Activated B cell treated with CpG ODN at 0.5 μM for 24 hours (primary cell): ENCODE measurements around the gene BCAS3. TPM values are rescaled to one million over a fixed set of nuclear protein-coding genes. Genes with fewer than 3 reads are reported as not detected.

Experiments used
- ATAC-seq: fragments of 200-7000 bp; cut with Tn5 transposase; one replicate; pipeline ENCODE4 v1.10.0; 2021; ENCODE audit warnings: low read depth, mild to moderate bottlenecking, moderate library complexity
- CTCF ChIA-PET: fragments of 350-600 bp; sonication (Branson Sonifier 250); formaldehyde crosslinking; loops from one replicate; lab custom pipeline; 2021; ENCODE audit warnings: antibody characterized with exemption; lab: Charles Lee
- POLR2A ChIA-PET: fragments of 350-600 bp; sonication (Branson Sonifier 250); formaldehyde crosslinking; loops from one replicate; lab custom pipeline; 2021; ENCODE audit warnings: antibody characterized with exemption; lab: Charles Lee
- DNase-seq: peaks from one replicate; pipeline ENCODE4 v3.0.0; 2022
- H3K27ac Mint-ChIP-seq: one replicate; pipeline ENCODE4 v1.8.0; 2020; ENCODE audit warnings: mixed read lengths
- H3K27me3 Mint-ChIP-seq: one replicate; pipeline ENCODE4 v1.8.0; 2021; ENCODE audit warnings: mixed read lengths
- H3K36me3 Mint-ChIP-seq: one replicate; pipeline ENCODE4 v1.8.0; 2021; ENCODE audit warnings: low read depth, mixed read lengths
- H3K4me1 Mint-ChIP-seq: one replicate; pipeline ENCODE4 v1.8.0; 2021; ENCODE audit warnings: mixed read lengths
- H3K4me3 Mint-ChIP-seq: one replicate; pipeline ENCODE4 v1.8.0; 2020; ENCODE audit warnings: mild to moderate bottlenecking, mixed read lengths
- H3K9me3 Mint-ChIP-seq: one replicate; pipeline ENCODE4 v1.8.0; 2020; ENCODE audit warnings: mixed read lengths
- intact Hi-C: fragments of 100-400 bp; cut with micrococcal nuclease; formaldehyde crosslinking; loops from one replicate; pipeline ENCODE4 v1.15.1; 2024
- total RNA-seq: library from RNA; stranded (reverse); gene quantifications from 2 replicates; pipeline ENCODE4 v1.2.3, GENCODE V29; 2022
- TF ChIP-seq, protein P1 (sequence below): fragments of 200-600 bp; IDR thresholded peaks from one replicate; pipeline ENCODE4 v1.8.0; 2022; ENCODE audit warnings: antibody characterized with exemption, mild to moderate bottlenecking

BCAS3 gene
- total RNA-seq, 1 donor from 2014 or later: 37.5 TPM

DNA sequence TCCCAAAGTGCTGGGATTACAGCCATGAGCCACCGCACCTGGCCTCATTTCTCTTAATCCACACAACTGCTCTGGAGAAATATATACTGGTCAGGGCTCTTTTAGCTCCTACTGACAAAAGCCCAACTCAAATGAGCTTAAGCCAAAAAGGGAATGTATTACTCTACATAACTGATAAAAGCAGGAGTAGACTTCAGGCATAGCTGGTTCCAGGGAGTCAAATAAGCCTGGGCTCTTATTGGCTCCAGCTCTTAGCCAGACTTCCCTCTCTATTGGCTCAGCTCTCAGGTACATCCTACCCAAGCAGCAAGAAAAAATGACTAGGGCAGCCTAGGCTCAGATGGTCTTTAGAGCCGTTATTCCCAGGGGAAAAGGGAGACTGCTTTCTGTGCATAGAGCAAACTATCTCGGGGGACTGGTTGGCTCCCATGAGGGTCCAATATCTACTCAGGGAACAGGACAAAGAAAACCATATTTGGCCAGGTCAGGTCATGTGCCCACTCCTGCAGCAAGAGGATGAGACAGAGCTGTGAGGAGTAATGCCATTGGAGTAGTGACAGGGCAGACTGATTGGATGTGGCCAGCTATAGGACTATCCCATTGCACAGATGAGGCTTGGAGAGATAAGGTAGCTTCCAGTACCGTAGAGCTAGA lies 743.2 kb downstream of the BCAS3 start:
- Mint-ChIP-seq H3K36me3 (no peaks in the 10 kb centered on the region), H3K9me3 (no peaks in the 10 kb centered on the region), H3K4me3 (no peak overlapping the region), H3K4me1 (peaks cover 4% of the 10 kb centered on the region), H3K27ac (no peak overlapping the region), H3K27me3 (peaks cover 47% of the 10 kb centered on the region)
- intact Hi-C loops: no loop called here
- ChIA-PET CTCF (no interaction called here), POLR2A (no interaction called here)
- TF ChIP-seq, protein P1, sequence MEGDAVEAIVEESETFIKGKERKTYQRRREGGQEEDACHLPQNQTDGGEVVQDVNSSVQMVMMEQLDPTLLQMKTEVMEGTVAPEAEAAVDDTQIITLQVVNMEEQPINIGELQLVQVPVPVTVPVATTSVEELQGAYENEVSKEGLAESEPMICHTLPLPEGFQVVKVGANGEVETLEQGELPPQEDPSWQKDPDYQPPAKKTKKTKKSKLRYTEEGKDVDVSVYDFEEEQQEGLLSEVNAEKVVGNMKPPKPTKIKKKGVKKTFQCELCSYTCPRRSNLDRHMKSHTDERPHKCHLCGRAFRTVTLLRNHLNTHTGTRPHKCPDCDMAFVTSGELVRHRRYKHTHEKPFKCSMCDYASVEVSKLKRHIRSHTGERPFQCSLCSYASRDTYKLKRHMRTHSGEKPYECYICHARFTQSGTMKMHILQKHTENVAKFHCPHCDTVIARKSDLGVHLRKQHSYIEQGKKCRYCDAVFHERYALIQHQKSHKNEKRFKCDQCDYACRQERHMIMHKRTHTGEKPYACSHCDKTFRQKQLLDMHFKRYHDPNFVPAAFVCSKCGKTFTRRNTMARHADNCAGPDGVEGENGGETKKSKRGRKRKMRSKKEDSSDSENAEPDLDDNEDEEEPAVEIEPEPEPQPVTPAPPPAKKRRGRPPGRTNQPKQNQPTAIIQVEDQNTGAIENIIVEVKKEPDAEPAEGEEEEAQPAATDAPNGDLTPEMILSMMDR: no peak
- DNase-seq: no peak
- ATAC-seq: no peak

DNA sequence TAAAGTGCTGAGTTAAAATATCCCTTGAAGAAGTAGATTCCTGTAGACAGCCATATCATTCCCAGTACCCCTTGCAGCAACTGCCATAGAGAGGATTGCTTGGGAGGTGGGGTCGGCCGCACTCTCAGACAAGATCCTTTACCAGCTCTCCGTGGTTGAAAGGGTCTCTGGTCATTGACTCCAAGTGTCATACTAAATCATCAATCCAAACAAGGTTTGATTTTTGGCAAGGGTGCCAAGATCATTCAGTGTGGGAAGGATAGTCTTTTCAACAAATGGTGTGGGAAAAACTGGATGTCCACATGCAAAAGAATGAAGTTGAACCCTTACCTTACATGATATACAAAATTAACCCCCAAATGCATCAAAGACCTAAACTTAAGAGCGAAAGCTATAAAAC lies 743.8 kb downstream of the BCAS3 start:
- no peak overlapping the region for H3K27ac Mint-ChIP-seq
- H3K9me3 Mint-ChIP-seq: no peaks in the 10 kb centered on the region
- peaks cover 4% of the 10 kb centered on the region for H3K4me1 Mint-ChIP-seq
- TF ChIP-seq, protein P1: no peak
- H3K36me3 Mint-ChIP-seq: no peaks in the 10 kb centered on the region
- POLR2A ChIA-PET: no interaction called here
- peaks cover 47% of the 10 kb centered on the region for H3K27me3 Mint-ChIP-seq
- intact Hi-C loops: no loop called here
- CTCF ChIA-PET: no interaction called here
- no peak overlapping the region for H3K4me3 Mint-ChIP-seq
- ATAC-seq (no peak), DNase-seq (no peak)

DNA sequence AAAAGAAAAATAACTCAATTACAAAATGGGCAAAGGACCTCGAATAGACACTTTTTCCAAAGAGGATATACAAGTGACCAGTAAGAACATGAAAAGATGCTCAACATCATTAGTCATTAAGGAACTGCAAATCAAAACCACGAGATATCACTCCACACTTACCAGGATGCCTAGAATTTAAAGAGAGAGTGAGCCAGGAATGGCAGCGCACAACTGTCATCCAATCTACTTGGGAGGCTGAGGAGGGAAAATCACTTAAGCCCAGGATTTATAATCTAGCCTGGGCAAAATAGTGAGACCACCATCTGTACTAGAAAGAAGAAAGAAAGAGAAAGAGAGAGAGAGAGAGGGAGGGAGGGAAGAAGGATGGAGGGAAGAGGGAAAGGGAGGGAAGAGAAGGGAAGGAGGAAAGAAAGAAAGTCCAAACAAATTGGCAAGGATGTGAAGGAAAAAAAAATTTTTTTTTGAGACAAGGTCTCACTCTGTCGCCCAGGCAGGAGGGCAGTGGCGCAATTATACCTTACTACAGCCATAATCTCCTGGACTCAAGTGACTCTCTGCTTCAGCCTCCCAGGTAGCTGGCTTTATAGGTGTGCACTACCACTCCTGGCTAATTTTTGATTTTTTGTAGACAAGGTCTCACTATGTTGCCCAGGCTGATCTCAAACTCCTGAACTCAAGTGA lies 744.6 kb downstream of the BCAS3 start:
- intact Hi-C loops: no loop called here
- Mint-ChIP-seq H3K4me1 (no peaks in the 10 kb centered on the region), H3K27ac (no peak overlapping the region), H3K27me3 (peaks cover 45% of the 10 kb centered on the region), H3K4me3 (no peak overlapping the region), H3K9me3 (no peaks in the 10 kb centered on the region), H3K36me3 (no peaks in the 10 kb centered on the region)
- no peak for ATAC-seq
- DNase-seq: no peak
- ChIA-PET POLR2A (no interaction called here), CTCF (no interaction called here)
- TF ChIP-seq, protein P1: no peak

DNA sequence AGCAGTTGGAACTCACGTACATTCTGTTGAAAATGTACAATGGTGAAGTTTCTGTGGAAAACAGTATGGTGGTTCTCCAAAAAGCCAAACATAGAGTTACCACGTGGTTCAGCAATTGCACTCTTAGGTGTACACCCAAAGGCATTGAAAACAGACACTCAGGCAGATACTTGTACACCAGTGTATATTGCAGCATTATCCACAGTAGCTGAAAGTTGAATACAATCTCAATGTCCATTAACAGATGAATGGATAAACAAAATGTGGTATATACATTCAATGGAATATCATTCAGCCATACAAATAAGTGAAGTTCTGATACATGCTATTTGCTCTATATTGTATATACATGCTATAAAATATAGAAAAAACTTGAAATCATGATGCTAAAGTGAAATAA lies 745.2 kb downstream of the BCAS3 start:
- peaks cover 45% of the 10 kb centered on the region for H3K27me3 Mint-ChIP-seq
- no peak overlapping the region for H3K27ac Mint-ChIP-seq
- no peaks in the 10 kb centered on the region for H3K36me3 Mint-ChIP-seq
- CTCF ChIA-PET: no interaction called here
- H3K4me1 Mint-ChIP-seq: no peaks in the 10 kb centered on the region
- TF ChIP-seq, protein P1: no peak
- H3K9me3 Mint-ChIP-seq: no peaks in the 10 kb centered on the region
- no peak overlapping the region for H3K4me3 Mint-ChIP-seq
- ATAC-seq (no peak), DNase-seq (no peak)
- POLR2A ChIA-PET: no interaction called here
- intact Hi-C loops: no loop called here

DNA sequence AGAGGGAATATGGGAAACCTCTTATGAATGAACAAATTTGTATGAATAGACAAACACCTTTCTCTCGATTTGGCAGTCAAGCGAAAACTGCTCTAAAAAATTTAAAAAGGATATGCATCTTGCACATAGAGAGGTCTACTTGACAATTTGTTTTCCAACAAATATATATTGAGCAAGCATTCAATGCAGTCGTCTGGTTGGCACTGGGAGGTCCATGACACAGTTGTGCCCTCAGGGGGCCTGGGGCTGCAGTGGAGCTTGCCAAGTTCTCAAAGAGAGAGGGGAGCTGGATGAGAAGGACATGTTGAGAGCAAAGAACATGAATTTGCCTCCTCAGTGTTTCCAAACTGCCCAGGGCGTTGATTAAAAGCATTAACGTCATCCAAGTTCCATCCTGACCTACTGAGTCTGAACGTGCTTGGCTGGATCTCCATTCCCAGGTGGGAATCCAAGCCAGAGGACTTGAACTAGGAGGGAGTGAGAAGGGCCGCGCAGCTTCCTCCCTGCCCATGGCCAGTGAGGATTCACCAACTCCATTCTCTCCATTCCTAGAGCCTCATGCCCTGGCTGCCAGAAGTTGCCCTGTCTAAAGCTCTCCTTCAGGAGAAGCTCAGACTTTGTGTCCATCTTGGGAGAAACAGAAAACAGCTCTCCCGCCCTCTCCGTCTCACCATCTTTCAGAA lies 746.5 kb downstream of the BCAS3 start:
- intact Hi-C loops: no loop called here

More for the DNA sequence above, 746.5 kb downstream of the BCAS3 start:
- Mint-ChIP-seq H3K9me3 (peaks cover 2% of the 10 kb centered on the region), H3K4me1 (no peaks in the 10 kb centered on the region), H3K4me3 (no peak overlapping the region), H3K27ac (no peak overlapping the region), H3K27me3 (peaks cover 38% of the 10 kb centered on the region), H3K36me3 (no peaks in the 10 kb centered on the region)
- ChIA-PET CTCF (no interaction called here), POLR2A (no interaction called here)
- ATAC-seq (no peak), DNase-seq (no peak)
- TF ChIP-seq, protein P1: no peak
